NOMO-1 treated with DMSO at 0.1 percent for 48 hours (cell line): ENCODE data around the gene FICD.
"Not testable (repeated sequence)": the region's sequence is repeated elsewhere in the genome, so short reads cannot be mapped to it uniquely, and the experiment has no call there.

Experiments used
- DNase-seq: peaks from one replicate; lab custom pipeline; 2025; ENCODE audit not compliant: unreplicated experiment; lab: John Stamatoyannopoulos, UW

The FICD gene

DNA sequence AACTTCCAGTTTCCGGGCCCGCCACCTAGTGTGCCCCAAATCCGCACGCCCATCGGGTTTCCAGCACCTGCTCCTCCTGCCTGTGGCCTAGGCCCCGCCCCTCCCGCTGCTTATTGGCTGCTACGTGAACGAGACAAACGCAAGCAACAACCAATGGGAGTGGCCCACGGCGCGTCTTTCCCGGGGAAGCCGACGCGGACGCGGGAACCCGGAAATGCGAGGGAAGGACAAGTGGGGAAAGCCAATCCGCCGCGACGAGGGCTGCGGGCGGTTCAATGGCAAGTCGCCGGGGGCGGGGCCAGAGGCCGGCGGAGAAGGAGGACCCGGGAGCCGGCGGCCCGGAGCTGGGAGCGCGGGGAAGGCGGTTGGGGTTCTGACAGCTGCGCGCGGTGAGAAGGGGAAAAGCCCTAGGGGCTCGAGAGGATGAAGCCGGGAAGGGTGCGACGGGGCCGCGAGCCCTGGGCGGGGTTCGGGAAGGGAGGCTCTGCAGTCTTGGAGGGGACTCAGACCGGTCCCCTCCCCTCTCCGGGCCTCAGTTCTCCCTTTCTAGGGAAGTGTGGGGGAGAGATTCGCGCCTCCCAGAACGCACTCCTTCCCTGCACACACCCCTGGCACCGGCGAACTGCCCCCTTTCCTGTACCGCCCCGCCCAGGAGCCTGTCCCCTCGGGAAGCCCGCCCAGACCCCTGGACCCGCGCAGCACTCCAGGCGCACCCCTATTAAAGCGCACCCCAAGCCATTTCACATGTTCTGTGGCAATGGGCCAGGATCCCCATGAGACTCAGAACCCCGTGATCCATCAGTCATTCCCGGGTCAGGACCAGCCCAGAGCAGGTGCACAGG lies at the start of gene FICD:
TSS of gene FICD (plus strand) at position 305 of the 842 bp plus-strand sequence. CDS start 1,696 bp downstream, outside the sequence.
- DNase-seq: peak; percentile 99

DNA sequence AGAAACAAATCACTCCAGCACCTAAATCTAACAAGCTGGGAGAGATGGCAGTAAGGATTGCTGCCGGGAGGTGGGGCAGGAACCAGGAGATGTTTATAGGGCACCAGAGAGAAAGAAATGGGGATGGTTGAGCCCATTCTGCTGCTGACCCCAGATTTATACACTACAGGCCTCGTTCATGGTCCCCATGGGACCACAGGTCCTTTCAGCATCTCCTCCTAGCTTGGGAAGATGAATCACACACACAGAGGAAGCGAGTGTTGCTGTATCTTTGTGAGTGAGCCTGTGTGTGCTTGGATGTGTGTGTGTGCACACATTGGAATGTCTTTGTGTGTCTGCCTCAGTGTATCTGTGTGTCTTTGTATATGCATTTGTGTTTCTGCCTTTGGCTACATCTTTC lies 49.7 kb upstream of the FICD start:
- no peak for DNase-seq

DNA sequence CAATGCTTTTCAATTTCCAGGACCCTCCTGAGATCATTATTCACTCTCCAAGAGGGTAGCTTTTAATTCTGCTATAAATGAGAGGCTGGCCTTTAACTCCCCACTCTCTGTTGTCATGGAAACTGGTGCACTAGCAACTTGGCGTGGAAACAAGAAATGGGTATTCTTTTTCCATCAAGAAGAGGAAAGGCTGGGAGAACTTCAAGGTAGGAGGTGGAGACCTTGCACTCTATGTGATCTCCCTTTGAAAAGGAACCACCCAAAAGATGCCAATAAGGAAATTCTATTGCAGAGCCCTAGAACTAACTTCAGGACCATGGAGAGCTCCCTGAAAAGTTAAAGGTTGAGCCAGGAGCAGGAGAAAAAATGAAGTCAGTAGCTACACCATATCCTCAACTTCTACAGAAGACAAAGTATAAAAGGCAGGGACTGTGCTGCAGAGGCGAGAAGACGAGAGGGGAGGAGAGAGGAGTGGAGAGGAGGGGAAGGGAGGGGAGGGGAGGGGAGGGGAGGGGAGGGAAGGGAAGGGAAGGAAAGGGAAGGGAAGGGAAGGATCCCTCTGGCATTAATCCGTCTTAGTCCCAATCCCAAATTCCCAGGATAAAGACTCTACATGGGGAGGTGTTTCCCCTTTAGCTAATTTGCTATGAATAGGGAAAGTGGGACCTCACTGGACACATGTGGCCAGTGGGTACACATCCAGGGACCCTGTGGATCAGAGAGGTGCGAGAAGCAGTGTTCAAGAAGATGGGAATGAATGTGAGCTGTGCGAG lies 46.7 kb upstream of the FICD start:
- peak; percentile 11 for DNase-seq

DNA sequence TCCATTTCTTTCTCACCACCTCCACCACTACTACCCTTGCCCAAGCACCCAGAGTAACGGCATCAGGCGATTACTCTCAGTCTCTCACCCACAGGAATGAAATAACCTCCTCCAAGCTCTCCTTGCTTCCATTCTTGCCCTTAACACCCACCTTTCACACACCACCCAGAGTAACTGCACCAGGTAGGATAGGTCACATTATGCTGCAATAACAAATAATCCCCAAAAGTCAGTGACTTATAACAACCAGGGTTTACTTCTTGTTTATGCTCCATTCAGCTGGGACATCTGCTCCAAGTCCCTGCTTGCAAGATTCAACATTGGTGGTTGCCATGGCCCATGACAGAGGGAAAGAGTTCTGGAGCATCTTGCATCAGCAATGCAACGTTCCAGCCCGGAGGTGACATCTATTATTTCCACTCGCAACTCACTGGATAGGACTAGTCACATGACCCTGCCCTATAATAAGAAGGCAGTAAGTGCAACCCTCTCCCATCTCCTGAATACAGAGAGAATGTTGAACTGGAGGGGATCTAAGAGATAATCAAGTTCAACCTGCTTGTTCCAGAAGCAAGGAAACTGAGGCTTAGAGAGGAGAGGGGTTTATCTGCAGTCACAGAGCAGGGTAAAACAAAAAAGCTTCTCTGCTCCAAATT lies 41.5 kb upstream of the FICD start:
- no peak for DNase-seq

DNA sequence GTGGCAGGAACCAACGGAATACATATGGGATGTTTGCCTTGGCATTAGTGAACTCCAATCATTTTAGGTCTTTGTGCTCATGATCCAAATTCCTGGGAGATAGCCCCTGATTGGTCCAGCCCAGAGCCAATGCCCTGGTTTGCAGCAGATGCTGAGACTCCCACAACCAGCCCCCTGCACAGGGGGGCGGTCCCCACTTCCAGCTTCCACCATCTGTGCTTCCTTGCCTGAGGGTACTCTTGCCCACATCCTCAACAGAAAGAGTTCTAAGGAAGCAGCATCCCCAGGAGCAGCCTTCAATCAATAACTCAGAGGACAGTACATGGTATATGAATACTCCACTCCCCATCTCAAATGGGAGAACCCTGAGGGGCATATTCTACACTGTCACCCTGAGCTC lies 39.7 kb upstream of the FICD start:
- DNase-seq: no peak

DNA sequence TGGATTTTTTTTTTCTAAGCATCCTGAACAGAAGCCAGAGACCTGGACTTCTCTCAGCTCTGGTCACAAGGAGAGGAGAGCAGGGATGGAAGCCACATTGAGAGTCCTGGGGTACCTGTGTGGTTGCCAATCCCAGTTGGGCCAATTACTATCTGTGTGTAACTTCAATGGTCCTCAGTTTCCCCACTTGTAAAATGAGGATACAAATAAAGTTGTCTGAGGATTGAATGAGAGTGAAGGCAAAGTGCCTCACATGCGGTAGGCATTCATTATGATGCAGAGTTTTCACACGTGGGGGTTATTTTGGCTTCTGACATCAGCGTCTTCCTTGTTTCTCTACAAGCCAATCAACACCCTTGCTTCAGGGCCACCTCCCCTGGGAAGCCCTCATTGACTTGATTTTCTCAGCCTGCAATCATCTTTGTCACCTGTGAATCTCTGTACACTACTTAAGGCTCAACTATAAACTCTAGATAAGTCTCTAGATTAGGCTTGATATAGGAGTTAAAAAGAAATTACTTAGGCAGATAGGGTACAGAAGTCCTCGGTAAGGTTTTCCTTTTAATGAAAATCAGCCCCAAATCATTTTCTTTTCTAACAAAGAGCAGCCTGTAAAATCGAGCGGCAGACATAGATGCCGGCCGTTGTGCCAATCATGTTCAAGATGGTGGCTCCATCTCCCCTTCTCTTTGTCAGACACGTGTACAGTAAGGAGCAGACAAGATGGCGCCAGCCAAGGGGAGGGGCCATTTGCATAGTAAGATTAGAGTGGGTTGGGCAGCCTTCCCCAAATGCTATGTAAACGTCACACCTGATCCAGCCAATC lies 37.8 kb upstream of the FICD start:
- DNase-seq: no peak

DNA sequence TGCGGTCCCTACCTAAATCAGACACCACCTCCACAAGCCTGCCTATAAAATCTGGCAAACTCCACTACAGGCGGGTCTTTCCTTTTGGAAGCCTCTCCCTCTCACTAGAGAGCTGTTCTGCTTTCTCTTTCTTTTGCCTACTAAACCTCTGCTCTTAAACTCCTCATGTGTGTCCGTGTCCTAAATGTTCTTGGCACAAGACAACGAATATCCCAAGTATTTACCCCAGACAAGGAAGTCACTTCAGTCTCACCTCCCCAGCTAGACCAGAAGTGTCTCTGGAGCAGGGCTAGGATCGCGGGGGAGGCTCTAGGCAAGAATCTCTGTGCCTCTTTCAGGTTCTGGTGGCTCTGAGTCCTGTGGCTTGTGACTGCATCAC lies 37.2 kb upstream of the FICD start:
- DNase-seq: no peak

DNA sequence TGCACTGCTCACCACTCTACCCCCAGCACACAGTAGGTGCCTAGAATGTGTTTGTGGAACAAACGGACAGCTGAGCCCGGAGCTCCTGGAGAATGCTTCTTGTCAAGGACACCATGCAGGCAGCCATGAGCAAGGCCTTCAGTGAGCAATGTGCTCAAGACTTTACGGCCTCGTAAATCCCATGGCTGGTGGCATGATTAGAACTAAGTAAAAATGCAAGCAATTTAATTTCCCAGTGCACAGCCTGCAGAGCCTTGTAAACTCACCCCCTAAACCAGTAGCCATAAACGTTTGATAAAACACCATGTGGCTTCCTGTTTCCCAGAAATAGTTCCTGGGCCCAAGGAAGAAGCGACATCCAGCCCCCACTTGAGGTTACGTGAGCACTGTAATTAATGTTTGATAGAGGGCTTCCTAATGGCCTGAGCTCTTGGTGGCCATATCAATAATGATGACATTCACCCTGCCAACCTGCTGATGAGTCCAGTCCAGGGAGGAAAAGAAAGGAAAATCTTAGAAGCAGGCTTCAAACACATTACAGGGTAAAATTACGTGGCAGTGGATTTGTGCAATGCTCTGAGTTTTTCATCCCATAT lies 36.4 kb upstream of the FICD start:
- DNase-seq: no peak

DNA sequence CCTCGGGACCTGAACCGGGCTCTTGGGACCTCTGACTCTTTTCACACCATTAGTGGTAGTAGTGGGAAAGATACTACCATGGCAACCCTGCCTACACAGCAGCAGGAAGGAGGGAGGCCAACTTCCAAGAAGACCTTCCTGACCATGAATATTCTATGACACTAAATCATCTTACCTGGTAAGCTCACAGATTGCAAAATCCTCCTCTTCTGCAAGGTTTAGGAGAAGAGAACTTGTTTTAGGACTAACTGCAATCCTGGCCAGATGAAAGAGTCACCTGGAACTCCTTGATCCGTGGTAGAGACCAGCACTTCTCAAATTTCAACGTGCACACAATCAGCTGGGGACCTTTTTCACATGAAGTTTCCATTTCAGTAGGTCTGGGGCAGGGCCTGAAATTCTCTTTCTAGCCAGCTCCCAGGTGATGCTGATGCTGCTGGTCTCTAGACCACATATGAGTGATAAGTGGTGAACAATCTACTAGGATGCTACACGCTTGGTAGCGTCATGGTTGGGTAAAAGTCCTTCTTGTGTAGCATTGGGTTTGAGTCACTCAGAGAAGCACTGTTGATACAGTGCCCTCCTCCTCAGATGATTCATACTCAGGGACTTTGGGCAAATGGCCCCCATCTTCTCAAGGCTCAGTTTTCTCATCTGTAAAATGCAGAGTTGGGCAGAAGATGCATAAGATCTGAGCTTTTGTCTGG lies 35.6 kb upstream of the FICD start:
- no peak for DNase-seq

DNA sequence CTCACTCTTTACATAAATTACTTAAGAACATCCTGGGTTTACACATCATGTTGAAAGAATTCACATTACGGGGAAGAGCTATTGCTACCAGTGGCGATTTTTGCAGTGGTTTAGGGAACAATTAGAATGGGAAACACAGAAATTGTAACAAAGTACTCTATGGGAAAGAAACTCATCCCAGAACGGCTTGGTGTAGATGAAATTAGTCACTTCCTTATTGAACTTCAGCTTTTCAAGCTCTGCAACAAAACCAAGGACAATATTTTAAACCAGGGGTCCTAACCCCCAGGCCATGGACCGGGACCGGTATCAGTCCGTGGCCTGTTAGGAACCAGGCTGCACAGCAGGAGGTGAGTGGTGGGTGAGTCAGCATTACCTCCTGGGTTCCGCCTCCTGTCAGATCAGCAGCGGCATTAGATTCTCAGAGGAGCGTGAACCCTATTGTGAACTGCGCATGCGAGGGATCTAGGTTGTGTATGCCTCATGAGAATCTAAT lies 32.3 kb upstream of the FICD start:
- DNase-seq: no peak

DNA sequence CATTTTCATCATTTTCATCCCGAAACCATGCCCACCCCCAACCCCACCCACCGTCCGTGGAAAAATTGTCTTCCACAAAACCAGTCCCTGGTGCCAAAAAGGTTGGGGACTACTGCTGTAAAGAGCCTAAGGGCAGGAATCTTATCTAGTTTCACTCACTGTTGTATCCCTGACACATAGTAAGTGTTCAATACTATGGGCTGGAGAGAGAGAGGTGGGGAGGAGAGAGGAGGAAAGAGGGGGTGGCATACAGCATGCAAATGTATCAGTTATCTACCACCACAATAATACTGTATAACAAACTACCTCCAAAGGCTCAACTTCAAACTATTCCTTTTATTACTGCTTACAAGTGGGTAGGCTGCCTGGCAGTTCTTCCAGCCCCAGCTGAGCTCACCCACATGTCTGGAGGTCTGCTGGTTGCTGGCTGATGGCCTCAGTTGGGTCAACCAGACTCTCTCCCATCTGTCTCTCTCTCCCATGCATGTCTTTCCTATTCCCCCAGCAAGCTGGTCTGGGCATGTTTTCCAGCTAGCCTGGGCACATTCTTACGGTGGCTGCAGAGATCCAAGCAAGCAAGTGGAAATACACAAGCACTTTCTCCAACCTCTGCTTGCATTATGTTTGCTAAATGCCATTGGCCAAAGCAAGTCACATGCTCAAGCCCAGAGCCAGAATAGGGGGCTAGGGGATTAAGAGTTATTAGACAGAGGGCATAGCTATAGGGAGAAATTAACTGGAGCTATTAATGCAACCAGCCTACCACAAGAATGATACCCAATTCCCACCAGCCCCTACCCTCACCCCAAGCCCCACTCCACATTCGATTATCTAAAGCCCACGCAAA lies 31.6 kb upstream of the FICD start:
- DNase-seq: no peak

DNA sequence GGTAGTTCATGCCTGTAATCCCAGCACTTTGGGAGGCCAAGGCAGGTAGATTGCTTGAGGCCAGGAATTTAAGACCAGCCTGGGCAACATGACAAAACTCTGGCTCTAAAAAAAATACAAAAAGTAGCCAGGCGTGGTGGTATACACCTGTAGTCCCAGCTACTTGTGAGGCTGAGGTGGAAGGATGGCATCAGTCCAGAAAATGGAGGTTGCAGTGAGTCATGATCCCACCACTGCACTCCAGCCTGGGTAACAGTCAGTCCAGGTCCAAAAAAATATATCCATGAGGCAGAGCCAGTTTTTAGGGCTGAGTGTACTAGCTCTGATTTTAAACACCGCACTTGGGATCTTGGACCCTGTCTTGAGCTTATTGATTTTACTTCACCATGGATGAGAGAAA lies 30.6 kb upstream of the FICD start:
- DNase-seq: no peak

DNA sequence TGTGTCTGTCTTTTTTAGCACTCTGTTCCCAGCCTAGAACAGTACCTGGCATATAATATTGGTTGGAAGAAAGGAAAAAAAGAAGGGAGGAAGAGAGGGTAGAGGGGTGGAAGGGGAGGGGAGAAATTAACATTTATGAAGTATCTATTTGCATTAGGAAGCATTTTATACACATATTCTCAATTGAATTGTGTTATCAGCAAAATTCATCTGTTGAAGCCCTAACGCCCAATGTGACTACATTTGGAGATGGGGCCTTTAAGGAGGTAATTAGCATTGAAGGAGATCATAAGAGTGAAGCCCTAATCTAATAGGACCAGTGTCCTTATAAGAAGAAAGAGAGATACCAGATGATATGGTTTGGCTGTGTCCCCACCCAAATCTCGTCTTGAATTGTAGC lies 30.2 kb upstream of the FICD start:
- DNase-seq: no peak

DNA sequence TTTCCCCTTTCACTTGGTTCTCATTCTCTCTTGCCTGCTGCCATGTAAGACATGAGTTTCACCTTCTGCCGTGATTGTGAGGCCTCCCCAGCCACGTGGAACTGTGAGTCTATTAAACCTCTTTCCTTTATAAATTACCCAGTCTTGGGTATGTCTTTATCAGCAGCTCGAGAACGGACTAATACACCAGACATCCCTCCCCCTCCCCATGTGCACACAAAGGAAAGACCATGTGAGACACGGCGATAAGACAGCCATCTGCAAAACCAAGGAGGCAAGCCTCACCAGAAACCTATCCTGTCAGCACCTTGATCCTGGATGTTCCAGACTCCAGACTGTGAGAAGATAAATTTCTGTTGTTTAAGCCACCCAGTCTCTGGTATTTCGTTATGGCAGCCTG lies 29.7 kb upstream of the FICD start:
- DNase-seq: not testable (repeated sequence)

DNA sequence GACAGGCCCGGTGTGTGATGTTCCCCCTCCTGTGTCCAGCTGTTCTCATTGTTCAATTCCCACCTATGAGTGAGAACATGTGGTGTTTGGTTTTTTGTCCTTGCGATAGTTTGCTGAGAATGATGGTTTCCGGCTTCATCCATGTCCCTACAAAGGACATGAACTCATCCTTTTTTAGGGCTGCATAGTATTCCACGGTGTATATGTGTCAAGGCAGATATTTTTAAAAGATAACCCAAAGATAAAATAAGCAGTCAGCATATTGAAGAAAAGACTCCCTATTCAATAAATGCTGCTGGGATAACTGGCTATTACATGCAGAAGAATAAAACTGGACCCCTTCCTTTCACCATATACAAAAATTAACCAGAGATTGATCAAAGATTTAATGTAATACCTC lies 28.0 kb upstream of the FICD start:
- not testable (repeated sequence) for DNase-seq

DNA sequence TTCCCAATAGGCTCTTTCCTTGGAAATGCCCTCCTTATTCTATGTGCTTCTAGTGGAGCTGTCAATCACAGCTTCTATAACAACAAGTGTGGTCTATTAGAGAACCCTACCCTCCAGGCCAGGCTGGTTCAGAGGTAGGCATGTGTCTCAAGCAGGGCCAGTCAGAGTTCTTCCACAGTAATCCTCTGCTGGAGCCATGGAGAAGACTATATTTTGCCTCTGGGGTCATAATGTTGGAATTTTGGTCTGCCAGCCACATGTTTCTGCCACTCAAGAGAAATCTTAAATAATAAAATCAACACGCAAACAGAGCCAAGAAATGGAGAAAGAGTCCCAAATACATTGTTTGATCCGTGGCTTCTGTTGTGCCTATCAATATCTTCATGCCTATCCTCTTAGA lies 23.8 kb upstream of the FICD start:
- DNase-seq: no peak

DNA sequence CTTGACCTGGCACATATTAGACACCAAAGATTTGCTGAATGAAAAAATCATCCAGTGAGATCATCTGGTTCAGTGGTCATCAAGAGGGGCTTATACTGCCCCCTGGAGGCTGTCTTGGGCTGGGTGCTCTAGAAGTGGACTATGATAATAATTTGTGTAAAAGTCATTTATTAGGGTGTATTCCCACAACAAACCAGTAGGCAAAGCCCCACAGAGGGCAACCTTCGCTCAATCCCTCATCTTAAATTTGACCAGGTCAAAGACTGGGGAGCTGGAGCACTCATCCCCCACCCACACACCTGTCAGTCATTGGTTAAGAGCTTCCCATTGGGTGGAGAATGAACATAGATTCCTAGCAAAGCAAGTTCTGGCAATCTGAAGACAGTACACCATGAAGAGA lies 20.0 kb upstream of the FICD start:
- no peak for DNase-seq

DNA sequence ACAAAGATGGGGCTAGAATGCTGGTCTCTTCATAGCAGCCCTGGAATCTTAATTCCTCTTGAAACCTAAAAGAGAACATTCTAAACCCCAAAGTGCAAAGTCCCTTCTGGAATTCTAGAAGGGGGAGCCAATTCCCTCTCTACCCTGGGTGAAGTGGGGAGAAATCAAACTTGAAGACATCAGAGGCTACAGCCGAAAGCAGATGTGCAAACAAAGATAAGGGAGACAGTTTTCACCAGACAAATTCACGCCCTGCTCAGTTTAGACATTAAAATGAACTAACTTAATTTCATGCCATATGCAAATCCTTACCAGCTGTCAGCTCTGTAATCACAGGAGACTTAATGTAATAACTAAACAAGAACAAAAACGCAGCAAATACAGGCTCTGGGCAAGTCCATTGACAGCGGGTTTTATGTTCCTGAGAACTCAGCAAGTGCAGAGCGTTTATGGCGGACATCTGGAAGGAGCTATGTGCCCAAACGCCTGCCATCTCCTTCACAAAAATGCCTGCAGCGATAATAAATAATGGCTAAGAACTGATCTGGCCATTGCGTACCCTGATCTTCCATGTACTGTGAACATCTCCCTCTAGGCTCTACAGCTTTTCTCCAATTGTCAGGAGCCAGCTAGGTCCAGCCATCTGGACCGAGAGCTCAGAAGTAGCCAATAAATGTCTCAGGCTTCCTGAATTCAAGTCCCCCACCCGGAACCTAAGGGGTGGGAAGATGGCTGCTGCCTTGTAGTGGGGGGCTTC lies 19.1 kb upstream of the FICD start:
- no peak for DNase-seq
